PFSK-1 (cell line): ENCODE results near the gene DIPK2A.

Source experiments
- FOXP2 ChIP-seq: optimal IDR thresholded peaks from 2 replicates; pipeline ENCODE3; 2011; ENCODE audit warnings: borderline replicate concordance, control low read depth, inconsistent platforms; ENCODE audit not compliant: insufficient read depth; ENCODE audit errors: extremely low read length, extremely low read depth
- POLR2AphosphoS5 ChIP-seq: IDR thresholded peaks from 2 replicates; pipeline ENCODE4 v1.6.1; 2012; ENCODE audit warnings: low read depth, mild to moderate bottlenecking, control low read depth, low read length, moderate library complexity
- SIN3A ChIP-seq: IDR thresholded peaks from 2 replicates; pipeline ENCODE4 v1.6.1; 2012; ENCODE audit warnings: mild to moderate bottlenecking, low read length, moderate library complexity, borderline replicate concordance; ENCODE audit not compliant: insufficient read depth
- TAF1 ChIP-seq: IDR thresholded peaks from 2 replicates; pipeline ENCODE4 v1.6.1; 2012; ENCODE audit warnings: low read length, control low read depth, borderline replicate concordance; ENCODE audit not compliant: insufficient read depth
- TF ChIP-seq, protein P1 (sequence below), 2 experiments: IDR thresholded peaks; 2 replicates each; pipeline versions ENCODE4 v1.6.1 to v1.8.0; 2011 to 2012; ENCODE audit warnings: low read depth in 2 of 2, low read length in 2 of 2, control low read depth in 1 of 2, inconsistent platforms in 1 of 2, mild to moderate bottlenecking in 1 of 2, moderate library complexity in 1 of 2; ENCODE audit not compliant: insufficient read depth in 1 of 2

The DIPK2A gene

DNA sequence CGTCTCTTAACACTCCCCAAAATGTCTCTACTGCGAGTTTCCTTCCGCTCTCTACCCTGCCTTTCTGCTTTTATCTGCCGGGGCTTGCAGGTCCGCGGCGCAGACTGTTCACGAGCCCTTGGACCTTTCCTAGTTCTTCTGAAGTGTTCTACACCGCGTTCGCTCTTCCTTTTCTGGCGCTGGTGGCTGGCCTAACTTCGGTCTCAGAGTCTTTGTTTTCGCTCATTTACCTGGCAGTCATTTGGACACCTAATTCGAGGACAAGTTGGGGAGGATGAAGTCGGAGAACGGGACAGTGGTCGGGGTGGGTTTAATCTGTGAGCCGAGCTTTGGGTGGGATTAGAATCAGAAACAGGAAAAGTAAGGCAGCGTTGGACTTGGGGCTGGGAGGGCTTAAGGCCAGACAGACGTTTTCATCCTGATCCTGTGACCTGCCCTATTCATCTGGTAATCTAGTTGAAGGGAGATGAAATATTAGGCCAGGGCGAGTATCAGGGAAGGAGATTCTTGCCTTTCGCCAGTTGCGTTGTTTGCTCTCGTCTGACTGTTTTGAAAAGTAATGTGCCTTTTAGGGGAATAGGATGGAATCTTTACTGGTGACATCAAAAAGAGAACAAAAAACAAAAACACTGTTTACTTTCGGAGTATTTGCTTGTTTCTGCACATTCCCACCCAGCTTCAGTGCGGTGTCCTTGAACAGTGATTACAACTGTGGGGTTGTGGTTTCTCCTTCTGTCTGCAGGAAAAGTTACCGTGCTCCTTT is 1.8 kb downstream of the DIPK2A start:
- TF ChIP-seq TAF1: no peak
- no peak for TF ChIP-seq POLR2AphosphoS5
- TF ChIP-seq, protein P1, sequence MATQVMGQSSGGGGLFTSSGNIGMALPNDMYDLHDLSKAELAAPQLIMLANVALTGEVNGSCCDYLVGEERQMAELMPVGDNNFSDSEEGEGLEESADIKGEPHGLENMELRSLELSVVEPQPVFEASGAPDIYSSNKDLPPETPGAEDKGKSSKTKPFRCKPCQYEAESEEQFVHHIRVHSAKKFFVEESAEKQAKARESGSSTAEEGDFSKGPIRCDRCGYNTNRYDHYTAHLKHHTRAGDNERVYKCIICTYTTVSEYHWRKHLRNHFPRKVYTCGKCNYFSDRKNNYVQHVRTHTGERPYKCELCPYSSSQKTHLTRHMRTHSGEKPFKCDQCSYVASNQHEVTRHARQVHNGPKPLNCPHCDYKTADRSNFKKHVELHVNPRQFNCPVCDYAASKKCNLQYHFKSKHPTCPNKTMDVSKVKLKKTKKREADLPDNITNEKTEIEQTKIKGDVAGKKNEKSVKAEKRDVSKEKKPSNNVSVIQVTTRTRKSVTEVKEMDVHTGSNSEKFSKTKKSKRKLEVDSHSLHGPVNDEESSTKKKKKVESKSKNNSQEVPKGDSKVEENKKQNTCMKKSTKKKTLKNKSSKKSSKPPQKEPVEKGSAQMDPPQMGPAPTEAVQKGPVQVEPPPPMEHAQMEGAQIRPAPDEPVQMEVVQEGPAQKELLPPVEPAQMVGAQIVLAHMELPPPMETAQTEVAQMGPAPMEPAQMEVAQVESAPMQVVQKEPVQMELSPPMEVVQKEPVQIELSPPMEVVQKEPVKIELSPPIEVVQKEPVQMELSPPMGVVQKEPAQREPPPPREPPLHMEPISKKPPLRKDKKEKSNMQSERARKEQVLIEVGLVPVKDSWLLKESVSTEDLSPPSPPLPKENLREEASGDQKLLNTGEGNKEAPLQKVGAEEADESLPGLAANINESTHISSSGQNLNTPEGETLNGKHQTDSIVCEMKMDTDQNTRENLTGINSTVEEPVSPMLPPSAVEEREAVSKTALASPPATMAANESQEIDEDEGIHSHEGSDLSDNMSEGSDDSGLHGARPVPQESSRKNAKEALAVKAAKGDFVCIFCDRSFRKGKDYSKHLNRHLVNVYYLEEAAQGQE (IDR thresholded peaks at IDR 0.05; ENCODE audit: insufficient read depth in 1 of 2, low read depth in 2 of 2, low read length in 2 of 2): no peak
- TF ChIP-seq SIN3A: no peak
- no peak for TF ChIP-seq FOXP2

DNA sequence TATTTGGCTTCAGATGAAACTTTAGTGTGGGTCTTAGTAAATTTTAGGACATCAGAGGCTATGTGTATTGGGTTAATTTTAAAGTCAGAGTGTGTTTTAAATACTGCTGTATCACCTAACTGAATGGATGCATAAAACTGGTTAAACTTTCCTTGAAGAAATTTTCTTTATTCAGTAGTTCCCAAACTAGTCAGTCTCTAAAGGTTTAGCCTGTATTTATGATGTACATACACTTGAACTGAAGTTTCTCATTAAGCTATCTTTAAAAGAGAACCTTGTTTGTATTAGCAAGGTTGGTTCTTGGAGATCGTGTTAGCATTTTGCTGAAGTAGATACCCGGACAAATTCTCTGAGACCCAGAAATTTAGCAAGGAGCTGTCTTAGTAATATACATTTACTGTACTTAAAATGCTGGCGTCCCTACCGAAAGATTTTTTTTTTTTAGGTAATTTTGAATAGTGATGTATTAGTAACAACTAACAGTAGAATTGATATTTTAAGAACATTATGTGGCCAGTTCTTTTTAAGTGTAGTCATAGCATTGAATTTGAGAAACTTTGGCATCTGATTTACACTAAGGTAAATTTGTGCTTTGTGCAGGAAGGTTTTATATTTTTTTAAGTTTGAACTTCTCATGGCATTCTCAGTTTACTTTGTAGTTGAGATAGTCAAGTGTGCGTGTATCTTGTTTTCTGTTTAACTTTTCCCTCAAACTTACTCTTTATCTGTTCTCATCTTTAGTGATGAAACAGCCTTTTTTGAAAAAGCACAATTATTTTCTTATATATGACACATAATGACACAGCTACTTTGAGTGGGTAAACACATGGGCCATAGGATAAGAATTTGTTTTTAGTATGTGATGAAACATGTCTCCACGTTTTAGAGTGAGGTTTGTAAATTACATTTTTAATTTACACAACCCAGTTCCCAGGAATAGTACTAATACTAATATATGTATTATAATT is 2.9 kb downstream of the DIPK2A start:
- TF ChIP-seq SIN3A (no peak), FOXP2 (no peak), POLR2AphosphoS5 (no peak), TAF1 (no peak)
- TF ChIP-seq, protein P1 (IDR thresholded peaks at IDR 0.05; ENCODE audit: insufficient read depth in 1 of 2, low read depth in 2 of 2, low read length in 2 of 2): no peak

DNA sequence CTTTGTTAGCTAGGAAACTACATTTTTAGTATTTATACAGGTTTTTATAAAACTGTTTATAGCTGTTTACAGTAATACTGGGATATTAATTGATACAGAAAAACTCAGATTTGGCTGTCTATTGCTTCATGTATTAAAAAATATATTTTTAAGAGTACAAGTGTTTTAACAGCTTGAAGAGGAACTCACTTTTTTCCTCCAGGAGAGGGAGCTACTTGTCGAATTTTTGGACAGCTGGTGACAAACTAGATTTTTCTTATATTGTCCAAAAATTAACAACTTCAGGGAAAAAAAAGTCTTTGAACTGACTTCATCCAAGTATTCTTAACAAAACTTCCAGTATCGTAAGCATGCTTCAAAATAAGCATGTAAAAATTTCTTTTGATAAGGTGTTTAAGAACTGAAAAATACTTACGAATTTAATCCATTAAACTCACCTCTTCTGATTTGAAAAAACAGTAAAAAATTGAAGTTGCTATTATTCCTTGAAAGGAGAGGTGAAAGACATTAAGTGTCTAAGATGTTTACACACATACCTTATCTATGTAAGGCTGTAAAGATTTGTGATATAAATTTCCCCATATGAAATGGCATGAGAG is 4.0 kb downstream of the DIPK2A start:
- no peak for TF ChIP-seq POLR2AphosphoS5
- no peak for TF ChIP-seq FOXP2
- no peak for TF ChIP-seq SIN3A
- TF ChIP-seq TAF1: no peak
- TF ChIP-seq, protein P1 (IDR thresholded peaks at IDR 0.05; ENCODE audit: insufficient read depth in 1 of 2, low read depth in 2 of 2, low read length in 2 of 2): no peak

DNA sequence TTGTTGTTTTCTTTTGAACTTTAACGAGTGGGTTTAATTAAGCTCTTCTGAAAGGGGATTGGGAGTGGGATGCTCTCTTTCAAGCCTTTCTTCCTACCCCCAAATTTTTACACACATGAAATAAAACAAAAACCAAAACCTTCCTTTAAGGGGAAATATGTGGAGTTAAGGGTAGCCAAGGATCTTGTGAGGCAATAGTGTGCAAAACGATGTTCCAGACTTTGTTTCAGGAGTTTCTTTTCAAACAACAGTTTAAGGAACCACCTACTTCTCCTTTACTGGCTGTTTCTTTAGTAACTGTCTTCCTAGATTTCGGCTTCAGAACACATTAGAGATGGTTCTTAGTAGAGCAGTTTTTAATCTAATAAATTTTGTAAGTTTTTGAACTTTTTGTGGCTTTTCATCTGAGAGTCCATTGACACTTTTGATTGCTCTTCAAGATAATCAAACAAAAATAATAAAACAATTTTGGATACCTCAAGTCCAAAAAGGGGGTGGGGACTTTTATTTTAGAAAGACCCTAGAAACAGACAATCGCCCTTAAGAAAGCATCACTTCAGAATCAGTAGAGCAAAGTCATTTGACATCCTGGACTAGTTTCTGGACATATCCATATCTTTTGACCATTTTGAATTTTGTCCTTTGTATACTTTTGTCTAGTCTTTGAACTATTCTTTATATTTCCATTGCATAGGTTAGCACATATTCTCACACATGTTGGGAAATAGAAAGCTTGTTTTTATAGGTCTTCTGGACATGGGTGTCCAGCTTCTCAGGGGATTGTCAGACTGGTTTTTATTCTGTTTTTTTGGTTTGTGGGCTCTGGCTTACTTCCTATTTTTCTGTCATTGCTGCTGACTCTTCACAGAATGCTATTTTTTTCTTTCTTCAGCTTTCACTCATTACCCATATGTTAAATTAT is 6.0 kb downstream of the DIPK2A start:
- TF ChIP-seq SIN3A: no peak
- no peak for TF ChIP-seq TAF1
- TF ChIP-seq, protein P1 (IDR thresholded peaks at IDR 0.05; ENCODE audit: insufficient read depth in 1 of 2, low read depth in 2 of 2, low read length in 2 of 2): no peak
- no peak for TF ChIP-seq POLR2AphosphoS5
- no peak for TF ChIP-seq FOXP2
